DND-41 (cell line): Measurements from ENCODE around the gene RGS6.
A peak's percentile ranks its signal among the peaks of the same experiment; 100 is the strongest.

Source experiments
- ATAC-seq: fragments of 200-7000 bp; cut with Tn5 transposase; 3 replicates; pipeline ENCODE4 v1.9.1; 2021; ENCODE audit warnings: low read depth; ENCODE audit not compliant: insufficient read depth
- DNase-seq: peaks from one replicate; pipeline ENCODE4 v3.0.0-alpha.2; 2020
- H2AFZ ChIP-seq: 2 replicates; pipeline ENCODE4 v1.6.0; 2012; ENCODE audit warnings: low read depth, low read length
- H3K27ac ChIP-seq: 2 replicates; pipeline ENCODE4 v1.5.1; 2012; ENCODE audit warnings: low read length, inconsistent platforms
- H3K27me3 ChIP-seq: fragments of 200-600 bp; sonication (generic); 2 replicates; pipeline ENCODE4 v1.6.0; 2012; ENCODE audit warnings: low read length, mild to moderate bottlenecking, inconsistent platforms; ENCODE audit not compliant: insufficient read depth, poor library complexity
- H3K36me3 ChIP-seq: 2 replicates; pipeline ENCODE4 v1.5.1; 2012; ENCODE audit warnings: low read length, inconsistent platforms; ENCODE audit not compliant: insufficient read depth
- H3K4me1 ChIP-seq: 2 replicates; pipeline ENCODE4 v1.5.1; 2012; ENCODE audit warnings: mild to moderate bottlenecking, low read length; ENCODE audit not compliant: insufficient read depth
- H3K4me2 ChIP-seq: 2 replicates; pipeline ENCODE4 v1.6.0; 2012; ENCODE audit warnings: mild to moderate bottlenecking, moderate library complexity, low read length, inconsistent platforms; ENCODE audit not compliant: insufficient read depth
- H3K4me3 ChIP-seq, 2 experiments: fragments of 200-600 bp in 1 of 2; shearing (Covaris generic) in 1 of 2; 2 replicates each; pipeline ENCODE4 v1.5.1; 2012 to 2016; ENCODE audit warnings: inconsistent platforms in 2 of 2, low read length in 2 of 2, mild to moderate bottlenecking in 2 of 2, low read depth in 1 of 2, moderate library complexity in 1 of 2
- H3K79me2 ChIP-seq: 2 replicates; pipeline ENCODE4 v1.6.0; 2012; ENCODE audit warnings: low read length, inconsistent platforms; ENCODE audit not compliant: insufficient read depth
- H3K9ac ChIP-seq: 2 replicates; pipeline ENCODE4 v1.6.0; 2012; ENCODE audit warnings: low read depth, mild to moderate bottlenecking, inconsistent platforms, low read length, moderate library complexity
- H3K9me3 ChIP-seq: 2 replicates; pipeline ENCODE4 v1.5.1; 2012; ENCODE audit warnings: low read length, moderate library complexity, mild to moderate bottlenecking, inconsistent platforms; ENCODE audit not compliant: insufficient read depth, severe bottlenecking
- H4K20me1 ChIP-seq: 2 replicates; pipeline ENCODE4 v1.6.0; 2012; ENCODE audit warnings: low read length; ENCODE audit not compliant: insufficient read depth
- EZH2 ChIP-seq: IDR thresholded peaks from 3 replicates; pipeline ENCODE4 v1.6.1; 2012; ENCODE audit warnings: borderline replicate concordance, low read depth, mild to moderate bottlenecking, moderate library complexity, low read length, inconsistent platforms; ENCODE audit not compliant: severe bottlenecking
- TF ChIP-seq, protein P1 (sequence below): IDR thresholded peaks from 2 replicates; pipeline ENCODE4 v1.5.1; 2012; ENCODE audit warnings: borderline replicate concordance, low read length, moderate library complexity, mild to moderate bottlenecking; ENCODE audit not compliant: poor library complexity, severe bottlenecking; ENCODE audit errors: extremely low read depth

The RGS6 gene

GRCh38 chr14:72402377-72402772 is 470.1 kb downstream of the RGS6 start:
- H3K27ac ChIP-seq, result peak overlapping the region; percentile 96
- H3K79me2 ChIP-seq, result no peaks in the 10 kb centered on the region
- H3K9ac ChIP-seq, result peak overlapping the region; percentile 52
- peaks cover 30% of the 10 kb centered on the region for H3K4me1 ChIP-seq
- ATAC-seq (peak; percentile 61), DNase-seq (no peak)
- H4K20me1 ChIP-seq, result peaks cover 4% of the 10 kb centered on the region; the same call in 1 of the 2 replicates
- no peaks in the 10 kb centered on the region for H3K9me3 ChIP-seq
- H3K4me3 ChIP-seq, result peak overlapping the region in 1 of 2 experiments; percentile 56; a peak in 2 of 4 replicates
- H2AFZ ChIP-seq, result no peak overlapping the region
- peak overlapping the region; percentile 87 for H3K4me2 ChIP-seq
- TF ChIP-seq, protein P1, sequence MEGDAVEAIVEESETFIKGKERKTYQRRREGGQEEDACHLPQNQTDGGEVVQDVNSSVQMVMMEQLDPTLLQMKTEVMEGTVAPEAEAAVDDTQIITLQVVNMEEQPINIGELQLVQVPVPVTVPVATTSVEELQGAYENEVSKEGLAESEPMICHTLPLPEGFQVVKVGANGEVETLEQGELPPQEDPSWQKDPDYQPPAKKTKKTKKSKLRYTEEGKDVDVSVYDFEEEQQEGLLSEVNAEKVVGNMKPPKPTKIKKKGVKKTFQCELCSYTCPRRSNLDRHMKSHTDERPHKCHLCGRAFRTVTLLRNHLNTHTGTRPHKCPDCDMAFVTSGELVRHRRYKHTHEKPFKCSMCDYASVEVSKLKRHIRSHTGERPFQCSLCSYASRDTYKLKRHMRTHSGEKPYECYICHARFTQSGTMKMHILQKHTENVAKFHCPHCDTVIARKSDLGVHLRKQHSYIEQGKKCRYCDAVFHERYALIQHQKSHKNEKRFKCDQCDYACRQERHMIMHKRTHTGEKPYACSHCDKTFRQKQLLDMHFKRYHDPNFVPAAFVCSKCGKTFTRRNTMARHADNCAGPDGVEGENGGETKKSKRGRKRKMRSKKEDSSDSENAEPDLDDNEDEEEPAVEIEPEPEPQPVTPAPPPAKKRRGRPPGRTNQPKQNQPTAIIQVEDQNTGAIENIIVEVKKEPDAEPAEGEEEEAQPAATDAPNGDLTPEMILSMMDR, result no peak
- no peak for TF ChIP-seq EZH2
- no peaks in the 10 kb centered on the region for H3K36me3 ChIP-seq
- no peaks in the 10 kb centered on the region for H3K27me3 ChIP-seq

DNA sequence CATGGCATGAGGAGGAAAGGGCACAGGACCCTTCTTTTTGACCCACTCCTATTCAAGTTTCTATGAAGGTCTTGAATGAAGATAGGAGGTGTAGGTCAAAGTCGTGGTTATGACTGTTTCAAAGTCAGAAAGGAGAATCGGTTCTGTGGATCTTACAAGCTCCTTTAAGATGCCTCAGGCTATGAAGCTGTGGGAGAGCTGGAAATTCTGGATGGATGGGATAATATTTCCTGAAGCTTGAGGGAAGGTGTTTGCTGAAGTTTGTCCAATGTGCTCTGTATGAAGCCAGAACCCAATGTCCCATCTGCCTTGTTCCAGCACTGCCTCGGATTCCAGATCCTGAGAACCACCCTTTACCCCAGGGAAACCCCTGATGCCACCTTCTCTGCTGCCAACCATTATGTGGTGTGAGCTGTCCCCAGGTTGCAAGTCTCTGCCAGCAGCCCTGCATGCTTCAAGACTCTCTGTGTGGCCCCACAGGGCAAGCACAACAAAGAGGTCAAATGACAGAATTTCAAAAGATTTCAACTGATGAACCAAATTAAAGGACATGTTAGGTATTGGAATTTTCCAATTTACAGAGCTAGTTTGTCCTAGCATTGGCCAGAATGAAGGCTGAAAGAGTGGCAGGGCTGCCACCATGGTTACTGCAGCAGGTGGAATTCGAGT is 472.0 kb downstream of the RGS6 start:
- Histone ChIP-seq H3K4me2 (no peak overlapping the region), H3K9me3 (no peaks in the 10 kb centered on the region), H3K36me3 (no peaks in the 10 kb centered on the region), H3K27me3 (no peaks in the 10 kb centered on the region), H4K20me1 (peaks cover 4% of the 10 kb centered on the region; the same call in 1 of the 2 replicates), H2AFZ (no peak overlapping the region), H3K4me1 (peaks cover 30% of the 10 kb centered on the region), H3K9ac (no peak overlapping the region), H3K4me3 (no peak overlapping the region), H3K27ac (no peak overlapping the region), H3K79me2 (no peaks in the 10 kb centered on the region)
- DNase-seq (no peak), ATAC-seq (no peak)
- TF ChIP-seq, protein P1, result no peak
- no peak for TF ChIP-seq EZH2

DNA sequence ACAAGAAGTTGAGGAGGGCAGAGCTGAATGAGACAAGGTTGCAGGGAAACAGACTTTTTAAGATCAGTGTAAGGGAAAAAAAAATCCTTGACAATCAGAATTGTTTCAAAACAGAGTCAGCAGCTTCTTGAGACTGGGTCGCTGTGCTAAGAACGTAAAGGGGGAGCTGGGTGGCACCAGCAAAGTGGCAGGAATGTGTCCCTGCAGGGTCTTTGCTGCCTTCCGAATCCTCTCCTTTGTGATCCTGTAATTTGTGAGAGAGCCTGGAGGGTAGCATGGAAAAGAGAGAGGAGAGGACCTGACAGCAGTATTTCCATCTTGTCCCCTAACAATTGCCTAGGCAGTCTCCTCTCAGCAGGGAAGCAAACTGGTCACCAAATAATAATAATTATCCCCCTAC is 472.8 kb downstream of the RGS6 start:
- no peak overlapping the region for H3K4me3 ChIP-seq
- TF ChIP-seq, protein P1, result no peak
- no peak for TF ChIP-seq EZH2
- no peaks in the 10 kb centered on the region for H3K36me3 ChIP-seq
- DNase-seq (no peak), ATAC-seq (no peak)
- no peaks in the 10 kb centered on the region for H3K79me2 ChIP-seq
- no peak overlapping the region for H3K27ac ChIP-seq
- H3K4me2 ChIP-seq, result no peak overlapping the region
- no peaks in the 10 kb centered on the region for H3K27me3 ChIP-seq
- H2AFZ ChIP-seq, result no peak overlapping the region
- H4K20me1 ChIP-seq, result peaks cover 4% of the 10 kb centered on the region; the same call in 1 of the 2 replicates
- no peaks in the 10 kb centered on the region for H3K9me3 ChIP-seq
- peaks cover 30% of the 10 kb centered on the region for H3K4me1 ChIP-seq
- H3K9ac ChIP-seq, result no peak overlapping the region
